ENCODE results near the gene BSG. TPM values are rescaled to one million over a fixed set of nuclear protein-coding genes. Genes with fewer than 3 reads are reported as not detected.

Gene BSG
- polyA plus RNA-seq, 1 donor from 2014 or later: 209 TPM

DNA sequence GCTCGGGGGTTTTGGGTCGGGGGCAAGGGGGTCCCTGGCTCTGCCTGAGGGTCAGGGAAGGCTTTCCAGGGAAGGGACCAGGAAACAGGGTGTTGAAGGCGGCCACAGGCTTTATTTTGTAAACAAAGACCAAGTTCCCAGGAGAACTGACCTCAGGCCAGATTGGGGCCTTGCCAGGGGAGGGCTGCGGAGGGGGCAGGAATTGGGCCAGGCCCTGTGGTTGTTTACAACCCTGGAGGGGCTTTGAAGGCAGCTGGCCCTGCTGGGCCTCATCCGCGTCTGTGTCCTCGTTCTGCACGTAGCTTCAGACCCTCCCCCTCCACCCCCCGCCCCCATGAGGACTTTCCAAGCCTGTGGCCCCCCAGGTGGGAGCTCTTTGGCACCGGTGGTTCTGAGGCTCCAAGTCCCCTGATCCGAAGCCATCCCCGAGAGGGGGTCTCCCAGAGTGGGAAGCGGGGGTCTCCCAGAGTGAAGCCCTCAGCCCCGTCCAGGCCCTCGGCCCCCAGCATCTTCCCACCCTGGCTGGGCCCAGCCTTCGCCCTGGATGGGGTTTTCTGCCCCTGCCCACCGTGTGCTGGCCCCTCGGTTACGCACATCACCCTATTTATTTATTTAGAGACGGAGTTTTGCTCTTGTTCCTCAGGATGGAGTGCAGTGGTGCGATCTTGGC, 13.5 kb upstream of the BSG start:
- Histone ChIP-seq H3K79me2 (replicated peaks; ENCODE audit: insufficient read depth, low read length) (no peaks in the 10 kb centered on the region), H2AFZ (ENCODE audit: low read depth, low read length) (no peak overlapping the region), H3K9me3 (ENCODE audit: low read length) (no peaks in the 10 kb centered on the region), H3K4me3 (ENCODE audit: low read length) (no peak overlapping the region), H3K36me3 (ENCODE audit: insufficient read depth, low read length) (no peaks in the 10 kb centered on the region), H3K27ac (ENCODE audit: low read length) (no peak overlapping the region), H3K27me3 (ENCODE audit: insufficient read depth, low read depth, low read length) (no peaks in the 10 kb centered on the region), H3K9ac (ENCODE audit: low read length) (no peak overlapping the region), H4K20me1 (ENCODE audit: insufficient read depth) (no peaks in the 10 kb centered on the region), H3K4me2 (ENCODE audit: low read length) (no peak overlapping the region), H3K9me2 (ENCODE audit: insufficient read depth, low read length) (no peaks in the 10 kb centered on the region), H3F3A (ENCODE audit: insufficient read depth, low read length, poor library complexity, severe bottlenecking) (no peaks in the 10 kb centered on the region)
- TF ChIP-seq TAF1 (IDR thresholded peaks at IDR 0.05; ENCODE audit: low read depth) (no peak), RAD21 (conservative IDR thresholded peaks at IDR 0.05) (no peak), EZH2 (IDR thresholded peaks at IDR 0.05; ENCODE audit: borderline replicate concordance, insufficient read depth, low read length, poor library complexity, severe bottlenecking) (no peak), POLR2AphosphoS5 (IDR thresholded peaks at IDR 0.05) (no peak), SMC3 (conservative IDR thresholded peaks at IDR 0.05; ENCODE audit: poor library complexity) (no peak), EP300 (conservative IDR thresholded peaks at IDR 0.05; ENCODE audit: poor library complexity, severe bottlenecking) (no peak), MXI1 (conservative IDR thresholded peaks at IDR 0.05; ENCODE audit: poor library complexity, severe bottlenecking) (no peak)
- TF ChIP-seq, protein P1, sequence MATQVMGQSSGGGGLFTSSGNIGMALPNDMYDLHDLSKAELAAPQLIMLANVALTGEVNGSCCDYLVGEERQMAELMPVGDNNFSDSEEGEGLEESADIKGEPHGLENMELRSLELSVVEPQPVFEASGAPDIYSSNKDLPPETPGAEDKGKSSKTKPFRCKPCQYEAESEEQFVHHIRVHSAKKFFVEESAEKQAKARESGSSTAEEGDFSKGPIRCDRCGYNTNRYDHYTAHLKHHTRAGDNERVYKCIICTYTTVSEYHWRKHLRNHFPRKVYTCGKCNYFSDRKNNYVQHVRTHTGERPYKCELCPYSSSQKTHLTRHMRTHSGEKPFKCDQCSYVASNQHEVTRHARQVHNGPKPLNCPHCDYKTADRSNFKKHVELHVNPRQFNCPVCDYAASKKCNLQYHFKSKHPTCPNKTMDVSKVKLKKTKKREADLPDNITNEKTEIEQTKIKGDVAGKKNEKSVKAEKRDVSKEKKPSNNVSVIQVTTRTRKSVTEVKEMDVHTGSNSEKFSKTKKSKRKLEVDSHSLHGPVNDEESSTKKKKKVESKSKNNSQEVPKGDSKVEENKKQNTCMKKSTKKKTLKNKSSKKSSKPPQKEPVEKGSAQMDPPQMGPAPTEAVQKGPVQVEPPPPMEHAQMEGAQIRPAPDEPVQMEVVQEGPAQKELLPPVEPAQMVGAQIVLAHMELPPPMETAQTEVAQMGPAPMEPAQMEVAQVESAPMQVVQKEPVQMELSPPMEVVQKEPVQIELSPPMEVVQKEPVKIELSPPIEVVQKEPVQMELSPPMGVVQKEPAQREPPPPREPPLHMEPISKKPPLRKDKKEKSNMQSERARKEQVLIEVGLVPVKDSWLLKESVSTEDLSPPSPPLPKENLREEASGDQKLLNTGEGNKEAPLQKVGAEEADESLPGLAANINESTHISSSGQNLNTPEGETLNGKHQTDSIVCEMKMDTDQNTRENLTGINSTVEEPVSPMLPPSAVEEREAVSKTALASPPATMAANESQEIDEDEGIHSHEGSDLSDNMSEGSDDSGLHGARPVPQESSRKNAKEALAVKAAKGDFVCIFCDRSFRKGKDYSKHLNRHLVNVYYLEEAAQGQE (IDR thresholded peaks at IDR 0.05; ENCODE audit: borderline replicate concordance): no peak
- TF ChIP-seq, protein P2, sequence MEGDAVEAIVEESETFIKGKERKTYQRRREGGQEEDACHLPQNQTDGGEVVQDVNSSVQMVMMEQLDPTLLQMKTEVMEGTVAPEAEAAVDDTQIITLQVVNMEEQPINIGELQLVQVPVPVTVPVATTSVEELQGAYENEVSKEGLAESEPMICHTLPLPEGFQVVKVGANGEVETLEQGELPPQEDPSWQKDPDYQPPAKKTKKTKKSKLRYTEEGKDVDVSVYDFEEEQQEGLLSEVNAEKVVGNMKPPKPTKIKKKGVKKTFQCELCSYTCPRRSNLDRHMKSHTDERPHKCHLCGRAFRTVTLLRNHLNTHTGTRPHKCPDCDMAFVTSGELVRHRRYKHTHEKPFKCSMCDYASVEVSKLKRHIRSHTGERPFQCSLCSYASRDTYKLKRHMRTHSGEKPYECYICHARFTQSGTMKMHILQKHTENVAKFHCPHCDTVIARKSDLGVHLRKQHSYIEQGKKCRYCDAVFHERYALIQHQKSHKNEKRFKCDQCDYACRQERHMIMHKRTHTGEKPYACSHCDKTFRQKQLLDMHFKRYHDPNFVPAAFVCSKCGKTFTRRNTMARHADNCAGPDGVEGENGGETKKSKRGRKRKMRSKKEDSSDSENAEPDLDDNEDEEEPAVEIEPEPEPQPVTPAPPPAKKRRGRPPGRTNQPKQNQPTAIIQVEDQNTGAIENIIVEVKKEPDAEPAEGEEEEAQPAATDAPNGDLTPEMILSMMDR (IDR thresholded peaks at IDR 0.05; ENCODE audit: poor library complexity, severe bottlenecking): no peak

DNA sequence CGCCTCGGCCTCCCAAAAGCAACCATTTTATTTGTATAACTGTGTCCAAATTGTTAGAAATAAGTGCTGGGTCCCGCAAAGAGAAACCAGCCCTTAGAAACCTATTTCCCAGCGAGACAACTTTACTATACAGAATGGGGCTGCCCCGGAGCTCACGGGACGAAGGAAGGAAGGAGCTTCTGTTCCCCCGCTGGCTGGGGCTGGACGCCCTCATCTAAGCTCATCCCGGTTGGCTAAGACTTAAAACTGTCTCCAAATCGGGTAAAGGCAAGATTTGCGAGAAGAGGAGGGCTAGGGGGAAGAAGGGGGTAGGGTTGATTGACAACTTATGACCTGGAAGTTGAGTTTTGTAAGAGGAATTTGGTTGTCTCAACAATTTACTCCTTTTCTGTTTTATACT, 12.3 kb upstream of the BSG start:
- TF ChIP-seq MXI1 (conservative IDR thresholded peaks at IDR 0.05; ENCODE audit: poor library complexity, severe bottlenecking) (no peak), RAD21 (conservative IDR thresholded peaks at IDR 0.05) (no peak), EZH2 (IDR thresholded peaks at IDR 0.05; ENCODE audit: borderline replicate concordance, insufficient read depth, low read length, poor library complexity, severe bottlenecking) (no peak), POLR2AphosphoS5 (IDR thresholded peaks at IDR 0.05) (no peak), SMC3 (conservative IDR thresholded peaks at IDR 0.05; ENCODE audit: poor library complexity) (no peak), TAF1 (IDR thresholded peaks at IDR 0.05; ENCODE audit: low read depth) (no peak), EP300 (conservative IDR thresholded peaks at IDR 0.05; ENCODE audit: poor library complexity, severe bottlenecking) (no peak)
- TF ChIP-seq, protein P1 (IDR thresholded peaks at IDR 0.05; ENCODE audit: borderline replicate concordance): no peak
- TF ChIP-seq, protein P2 (IDR thresholded peaks at IDR 0.05; ENCODE audit: poor library complexity, severe bottlenecking): no peak
- Histone ChIP-seq H3K4me3 (ENCODE audit: low read length) (no peak overlapping the region), H3K79me2 (replicated peaks; ENCODE audit: insufficient read depth, low read length) (no peaks in the 10 kb centered on the region), H3K9me2 (ENCODE audit: insufficient read depth, low read length) (no peaks in the 10 kb centered on the region), H3K9me3 (ENCODE audit: low read length) (no peaks in the 10 kb centered on the region), H3F3A (ENCODE audit: insufficient read depth, low read length, poor library complexity, severe bottlenecking) (no peaks in the 10 kb centered on the region), H3K4me2 (ENCODE audit: low read length) (no peak overlapping the region), H4K20me1 (ENCODE audit: insufficient read depth) (no peaks in the 10 kb centered on the region), H3K27me3 (ENCODE audit: insufficient read depth, low read depth, low read length) (no peaks in the 10 kb centered on the region), H2AFZ (ENCODE audit: low read depth, low read length) (no peak overlapping the region), H3K36me3 (ENCODE audit: insufficient read depth, low read length) (no peaks in the 10 kb centered on the region), H3K9ac (ENCODE audit: low read length) (no peak overlapping the region), H3K27ac (ENCODE audit: low read length) (no peak overlapping the region)

Data from neural cell (in vitro differentiated cells).